Body of pancreas (tissue), 4 donors: ENCODE measurements around the gene TGM3.

Experiments
- POLR2A ChIP-seq, 3 donors: fragments of 450-650 bp; IDR thresholded peaks; one replicate each; pipeline ENCODE4 v1.6.1; 2016; ENCODE audit warnings: antibody characterized with exemption in 3 of 3, mild to moderate bottlenecking in 2 of 3
- TF ChIP-seq, protein P1 (sequence below), 7 experiments: fragments of 450-650 bp in 4 of 7; fragments of 200-600 bp in 3 of 7; sonication (generic) in 3 of 7; IDR thresholded peaks; one replicate each; pipeline ENCODE4 v1.5.1; 2016 to 2019; ENCODE audit warnings: antibody characterized with exemption in 7 of 7

DNA sequence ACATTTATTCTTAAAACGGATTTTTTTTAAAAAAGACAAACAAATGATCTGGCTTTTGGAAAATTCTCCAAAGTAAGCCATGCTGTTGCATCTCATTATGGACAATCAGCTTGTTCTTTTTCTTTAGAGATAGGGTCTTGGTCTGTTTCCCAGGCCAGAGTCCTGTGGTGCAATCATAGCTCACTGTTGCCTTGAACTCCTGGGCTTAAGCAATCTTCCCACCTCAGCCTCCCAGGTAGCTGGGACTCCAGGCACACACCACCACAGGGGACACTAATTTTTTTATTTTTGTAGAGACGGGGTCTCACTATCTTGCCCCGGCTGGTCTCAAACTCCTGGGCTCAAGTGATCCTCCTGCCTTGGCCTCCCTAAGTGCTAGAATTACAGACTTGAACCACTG, 45.9 kb upstream of the TGM3 start:
- TF ChIP-seq, protein P1, sequence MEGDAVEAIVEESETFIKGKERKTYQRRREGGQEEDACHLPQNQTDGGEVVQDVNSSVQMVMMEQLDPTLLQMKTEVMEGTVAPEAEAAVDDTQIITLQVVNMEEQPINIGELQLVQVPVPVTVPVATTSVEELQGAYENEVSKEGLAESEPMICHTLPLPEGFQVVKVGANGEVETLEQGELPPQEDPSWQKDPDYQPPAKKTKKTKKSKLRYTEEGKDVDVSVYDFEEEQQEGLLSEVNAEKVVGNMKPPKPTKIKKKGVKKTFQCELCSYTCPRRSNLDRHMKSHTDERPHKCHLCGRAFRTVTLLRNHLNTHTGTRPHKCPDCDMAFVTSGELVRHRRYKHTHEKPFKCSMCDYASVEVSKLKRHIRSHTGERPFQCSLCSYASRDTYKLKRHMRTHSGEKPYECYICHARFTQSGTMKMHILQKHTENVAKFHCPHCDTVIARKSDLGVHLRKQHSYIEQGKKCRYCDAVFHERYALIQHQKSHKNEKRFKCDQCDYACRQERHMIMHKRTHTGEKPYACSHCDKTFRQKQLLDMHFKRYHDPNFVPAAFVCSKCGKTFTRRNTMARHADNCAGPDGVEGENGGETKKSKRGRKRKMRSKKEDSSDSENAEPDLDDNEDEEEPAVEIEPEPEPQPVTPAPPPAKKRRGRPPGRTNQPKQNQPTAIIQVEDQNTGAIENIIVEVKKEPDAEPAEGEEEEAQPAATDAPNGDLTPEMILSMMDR (IDR thresholded peaks at IDR 0.05): no peak
- no peak for TF ChIP-seq POLR2A (IDR thresholded peaks at IDR 0.05)
